ENCODE results near the gene GABRP.

Gene GABRP

GRCh38 chr5:170861917-170862766 lies 78.6 kb downstream of the GABRP start, which contains the start of gene RANBP17:
Gene RANBP17 (plus strand): TSS chr5:170862018.
- DNase-seq = no peak

DNA sequence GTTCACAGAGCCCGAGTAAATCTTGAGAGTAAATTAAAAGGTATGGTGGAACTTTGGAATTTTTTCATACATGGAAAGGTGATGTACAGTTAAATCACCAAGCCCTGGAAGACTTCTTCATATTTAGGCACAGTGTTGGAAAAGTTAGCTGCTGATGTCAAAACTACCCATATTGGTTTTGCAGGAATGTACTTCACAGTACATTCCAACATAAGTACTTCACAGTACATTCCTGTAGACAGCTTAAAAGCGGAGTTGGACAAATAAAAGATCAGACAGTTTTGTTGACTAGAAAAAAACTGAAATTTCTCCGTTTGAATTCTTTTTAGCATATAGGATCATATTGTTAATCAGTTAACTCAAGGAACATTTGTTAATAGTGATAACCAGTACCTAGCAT lies 80.1 kb downstream of the GABRP start:
- DNase-seq = no peak

Data from RPMI8226 (cell line).